NCI-H82 treated with DMSO at 0.1 percent for 48 hours (cell line): ENCODE measurements around the gene SLC7A6OS.
"Not testable (repeated sequence)": the region's sequence is repeated elsewhere in the genome, so short reads cannot be mapped to it uniquely, and the experiment has no call there.

Source experiments
- DNase-seq: peaks from one replicate; lab custom pipeline; 2025; ENCODE audit not compliant: unreplicated experiment; lab: John Stamatoyannopoulos, UW

The SLC7A6OS gene

GRCh38 chr16:68299571-68300453 is 10.9 kb downstream of the SLC7A6OS start:
- peak; percentile 59 for DNase-seq

GRCh38 chr16:68298907-68299561 is 11.7 kb downstream of the SLC7A6OS start:
- peak; percentile 95 for DNase-seq

GRCh38 chr16:68298312-68298711 is 12.4 kb downstream of the SLC7A6OS start:
- DNase-seq = no peak

GRCh38 chr16:68297908-68298307 is 12.8 kb downstream of the SLC7A6OS start:
- no peak for DNase-seq

- DNase-seq = no peak
Observed at GRCh38 chr16:68296693-68297092, 14.1 kb downstream of the SLC7A6OS start.

GRCh38 chr16:68296291-68296690 is 14.5 kb downstream of the SLC7A6OS start:
- DNase-seq = no peak

- DNase-seq = no peak
Observed at GRCh38 chr16:68292425-68292824, 18.3 kb downstream of the SLC7A6OS start.

GRCh38 chr16:68291227-68291626 is 19.5 kb downstream of the SLC7A6OS start:
- DNase-seq = no peak

- DNase-seq = no peak
Observed at GRCh38 chr16:68290450-68290849, 20.3 kb downstream of the SLC7A6OS start.

GRCh38 chr16:68289621-68290329 is 21.0 kb downstream of the SLC7A6OS start:
- no peak for DNase-seq

- DNase-seq = no peak
Observed at GRCh38 chr16:68289202-68289601, 21.5 kb downstream of the SLC7A6OS start.

GRCh38 chr16:68288796-68289195 is 21.9 kb downstream of the SLC7A6OS start:
- not testable (repeated sequence) for DNase-seq

GRCh38 chr16:68288252-68288650 is 22.5 kb downstream of the SLC7A6OS start:
- DNase-seq = no peak

GRCh38 chr16:68287276-68288251 is 23.2 kb downstream of the SLC7A6OS start:
- DNase-seq = no peak

- DNase-seq = no peak
Observed at GRCh38 chr16:68286153-68287074, 24.3 kb downstream of the SLC7A6OS start.

GRCh38 chr16:68285683-68286082 is 25.1 kb downstream of the SLC7A6OS start:
- no peak for DNase-seq

- no peak for DNase-seq
Observed at GRCh38 chr16:68284847-68285246, 25.9 kb downstream of the SLC7A6OS start.

- DNase-seq = no peak
Observed at GRCh38 chr16:68283801-68284598, 26.7 kb downstream of the SLC7A6OS start.

GRCh38 chr16:68283346-68283745 is 27.4 kb downstream of the SLC7A6OS start:
- DNase-seq = no peak
